AG04450 (cell line): ENCODE data around the gene ARMC5. TPM values are rescaled to one million over a fixed set of nuclear protein-coding genes. Genes with fewer than 3 reads are reported as not detected.

Experiments used
- CTCF ChIA-PET: fragments of 300-600, 350-600 bp; formaldehyde crosslinking; extraction: SDS; loops from one replicate; lab custom pipeline; 2022; ENCODE audit warnings: antibody characterized with exemption, inconsistent platforms; lab: Charles Lee
- POLR2A ChIA-PET: fragments of 350-600 bp; formaldehyde crosslinking; extraction: SDS; loops from one replicate; lab custom pipeline; 2021; ENCODE audit warnings: antibody characterized with exemption, inconsistent platforms; lab: Yijun Ruan, JAX
- DNase-seq: peaks from one replicate; pipeline ENCODE4 v3.0.0-alpha.2; 2011; ENCODE audit warnings: low read depth, low spot score
- H3K27ac ChIP-seq: one replicate; pipeline ENCODE4 v1.5.1; 2012; ENCODE audit warnings: low read depth, low read length, control low read depth
- H3K27me3 ChIP-seq: one replicate; pipeline ENCODE4 v1.6.0; 2012; ENCODE audit warnings: low read length; ENCODE audit not compliant: control insufficient read depth, insufficient read depth
- H3K4me3 ChIP-seq: 2 replicates; pipeline ENCODE4 v1.5.1; 2011; ENCODE audit warnings: mild to moderate bottlenecking, low read depth, low read length, control low read depth
- H3K9me3 ChIP-seq: 2 replicates; pipeline ENCODE4 v1.5.1; 2012; ENCODE audit warnings: low read length; ENCODE audit not compliant: control insufficient read depth, insufficient read depth
- polyA minus RNA-seq: library from RNA; depleted of rRNA, polyadenylated mRNA; stranded (reverse); fragments of >200 nt; gene quantifications from 2 replicates; pipeline ENCODE4 v1.2.3, GENCODE V29; 2011; rRNA and poly(A)+ RNA removed
- polyA plus RNA-seq: library from polyadenylated mRNA; depleted of rRNA; stranded (reverse); fragments of >200 nt; gene quantifications from 2 replicates; pipeline ENCODE4 v1.2.3, GENCODE V29; 2011; rRNA removed
- TF ChIP-seq, protein P1 (sequence below): IDR thresholded peaks from 2 replicates; pipeline ENCODE4 v1.5.1; 2011; ENCODE audit warnings: low read depth, low read length, control low read depth, inconsistent platforms

ARMC5 gene, protein sequence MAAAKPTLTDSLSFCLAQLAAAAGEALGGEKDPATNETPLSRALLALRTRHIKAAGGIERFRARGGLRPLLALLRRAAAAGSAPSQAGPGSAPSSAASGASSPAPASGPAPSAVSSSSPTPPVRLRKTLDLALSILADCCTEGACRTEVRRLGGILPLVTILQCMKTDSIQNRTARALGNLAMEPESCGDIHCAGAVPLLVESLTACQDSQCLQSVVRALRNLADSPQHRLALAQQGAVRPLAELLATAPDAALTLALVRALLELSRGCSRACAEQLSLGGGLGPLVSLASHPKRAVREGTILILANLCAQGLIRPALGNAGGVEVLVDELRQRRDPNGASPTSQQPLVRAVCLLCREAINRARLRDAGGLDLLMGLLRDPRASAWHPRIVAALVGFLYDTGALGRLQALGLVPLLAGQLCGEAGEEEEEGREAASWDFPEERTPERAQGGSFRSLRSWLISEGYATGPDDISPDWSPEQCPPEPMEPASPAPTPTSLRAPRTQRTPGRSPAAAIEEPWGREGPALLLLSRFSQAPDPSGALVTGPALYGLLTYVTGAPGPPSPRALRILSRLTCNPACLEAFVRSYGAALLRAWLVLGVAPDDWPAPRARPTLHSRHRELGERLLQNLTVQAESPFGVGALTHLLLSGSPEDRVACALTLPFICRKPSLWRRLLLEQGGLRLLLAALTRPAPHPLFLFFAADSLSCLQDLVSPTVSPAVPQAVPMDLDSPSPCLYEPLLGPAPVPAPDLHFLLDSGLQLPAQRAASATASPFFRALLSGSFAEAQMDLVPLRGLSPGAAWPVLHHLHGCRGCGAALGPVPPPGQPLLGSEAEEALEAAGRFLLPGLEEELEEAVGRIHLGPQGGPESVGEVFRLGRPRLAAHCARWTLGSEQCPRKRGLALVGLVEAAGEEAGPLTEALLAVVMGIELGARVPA
- polyA plus RNA-seq (2.9 and 4.2 TPM in 2 replicates), polyA minus RNA-seq (3.4 and 3.9 TPM in 2 replicates)

DNA sequence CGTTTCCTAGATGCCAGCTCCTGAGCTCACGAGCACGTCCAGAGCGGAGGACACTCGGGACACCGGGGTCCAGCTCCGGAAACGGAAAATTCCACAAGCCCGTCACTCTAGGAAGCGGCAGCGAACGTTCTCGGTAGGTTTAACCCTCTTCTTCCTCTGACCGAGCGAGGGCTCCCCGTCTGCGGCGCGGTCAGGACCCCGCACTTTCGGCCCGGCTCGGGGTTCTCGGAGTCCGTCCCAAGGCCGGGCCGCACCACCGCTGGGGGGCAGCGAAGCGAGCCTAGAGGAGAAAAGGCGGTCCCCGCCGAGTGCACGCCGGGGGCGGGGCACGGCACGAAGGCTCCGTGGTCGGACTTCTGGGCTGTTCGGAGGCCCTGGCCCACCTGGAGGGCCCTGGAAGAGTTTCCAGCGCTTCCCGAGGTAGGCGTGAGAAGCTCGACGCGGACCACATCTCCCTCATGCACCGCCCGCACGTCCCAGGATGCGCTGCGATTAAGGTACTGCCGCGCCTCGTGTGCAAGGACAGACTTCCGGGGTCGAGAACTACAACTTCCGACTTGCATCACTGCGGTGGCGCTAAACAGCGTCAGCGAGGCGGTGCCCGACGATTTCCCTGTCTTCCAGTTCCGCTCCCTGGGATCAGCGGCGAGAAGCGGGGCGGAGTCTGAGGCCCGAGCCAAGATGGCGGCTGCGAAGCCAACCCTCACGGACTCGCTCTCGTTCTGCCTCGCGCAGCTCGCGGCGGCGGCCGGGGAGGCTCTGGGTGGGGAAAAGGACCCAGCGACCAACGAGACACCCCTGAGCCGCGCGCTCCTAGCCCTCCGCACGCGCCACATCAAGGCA is at the start of gene ARMC5:
ARMC5 (plus strand) TSS at position 658 of the 843 bp plus-strand sequence; CDS start at position 682, 24 bp downstream.
- TF ChIP-seq, protein P1, sequence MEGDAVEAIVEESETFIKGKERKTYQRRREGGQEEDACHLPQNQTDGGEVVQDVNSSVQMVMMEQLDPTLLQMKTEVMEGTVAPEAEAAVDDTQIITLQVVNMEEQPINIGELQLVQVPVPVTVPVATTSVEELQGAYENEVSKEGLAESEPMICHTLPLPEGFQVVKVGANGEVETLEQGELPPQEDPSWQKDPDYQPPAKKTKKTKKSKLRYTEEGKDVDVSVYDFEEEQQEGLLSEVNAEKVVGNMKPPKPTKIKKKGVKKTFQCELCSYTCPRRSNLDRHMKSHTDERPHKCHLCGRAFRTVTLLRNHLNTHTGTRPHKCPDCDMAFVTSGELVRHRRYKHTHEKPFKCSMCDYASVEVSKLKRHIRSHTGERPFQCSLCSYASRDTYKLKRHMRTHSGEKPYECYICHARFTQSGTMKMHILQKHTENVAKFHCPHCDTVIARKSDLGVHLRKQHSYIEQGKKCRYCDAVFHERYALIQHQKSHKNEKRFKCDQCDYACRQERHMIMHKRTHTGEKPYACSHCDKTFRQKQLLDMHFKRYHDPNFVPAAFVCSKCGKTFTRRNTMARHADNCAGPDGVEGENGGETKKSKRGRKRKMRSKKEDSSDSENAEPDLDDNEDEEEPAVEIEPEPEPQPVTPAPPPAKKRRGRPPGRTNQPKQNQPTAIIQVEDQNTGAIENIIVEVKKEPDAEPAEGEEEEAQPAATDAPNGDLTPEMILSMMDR, result peak; percentile 68
- no peaks in the 10 kb centered on the region; the same call in 1 of the 2 replicates for H3K9me3 ChIP-seq
- ChIA-PET POLR2A (interaction anchor here (0.7 to 4.2 kb wide), 15 partner anchors 10 to 414 kb away, joined by 3 to 44 read pairs (median 5); partner anchors contain the start of genes FUS, KAT8, PYCARD and RUSF1), CTCF (interaction anchor here (0.6 to 4.9 kb wide), 10 partner anchors 11 to 410 kb away, joined by 3 to 49 read pairs (median 4); partner anchors contain the start of genes TGFB1I1 and ZNF843)
- H3K27me3 ChIP-seq, result no peaks in the 10 kb centered on the region
- H3K27ac ChIP-seq, result peak within 1 kb of the TSS; percentile 99
- DNase-seq, result peak; percentile 97
- H3K4me3 ChIP-seq, result peak within 1 kb of the TSS; percentile 87

DNA sequence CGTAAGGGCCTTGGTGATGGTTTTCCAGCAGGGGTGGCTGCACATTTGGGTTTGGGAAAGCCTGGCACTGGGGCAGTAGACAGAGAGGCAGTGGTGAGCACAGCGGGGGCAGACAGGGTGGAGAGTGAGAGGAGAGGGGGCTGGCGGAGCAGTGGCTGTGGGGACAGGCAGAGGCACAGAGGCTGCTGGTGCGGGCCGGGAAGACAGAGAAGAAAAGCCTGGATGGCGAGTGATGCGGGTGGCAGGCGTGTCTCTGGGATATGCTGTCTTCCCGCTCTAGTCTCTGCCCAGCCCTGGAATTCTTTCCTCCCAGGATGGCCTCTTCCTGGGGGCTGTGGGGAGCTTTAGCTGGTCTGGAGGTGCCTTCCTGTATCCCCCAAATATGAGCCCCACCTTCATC is 49.2 kb upstream of the ARMC5 start:
- Histone ChIP-seq H3K27me3 (peaks cover 2% of the 10 kb centered on the region), H3K4me3 (no peak overlapping the region), H3K27ac (no peak overlapping the region), H3K9me3 (no peaks in the 10 kb centered on the region)
- CTCF ChIA-PET, result no interaction called here
- POLR2A ChIA-PET, result no interaction called here
- no peak for DNase-seq
- TF ChIP-seq, protein P1, result no peak

DNA sequence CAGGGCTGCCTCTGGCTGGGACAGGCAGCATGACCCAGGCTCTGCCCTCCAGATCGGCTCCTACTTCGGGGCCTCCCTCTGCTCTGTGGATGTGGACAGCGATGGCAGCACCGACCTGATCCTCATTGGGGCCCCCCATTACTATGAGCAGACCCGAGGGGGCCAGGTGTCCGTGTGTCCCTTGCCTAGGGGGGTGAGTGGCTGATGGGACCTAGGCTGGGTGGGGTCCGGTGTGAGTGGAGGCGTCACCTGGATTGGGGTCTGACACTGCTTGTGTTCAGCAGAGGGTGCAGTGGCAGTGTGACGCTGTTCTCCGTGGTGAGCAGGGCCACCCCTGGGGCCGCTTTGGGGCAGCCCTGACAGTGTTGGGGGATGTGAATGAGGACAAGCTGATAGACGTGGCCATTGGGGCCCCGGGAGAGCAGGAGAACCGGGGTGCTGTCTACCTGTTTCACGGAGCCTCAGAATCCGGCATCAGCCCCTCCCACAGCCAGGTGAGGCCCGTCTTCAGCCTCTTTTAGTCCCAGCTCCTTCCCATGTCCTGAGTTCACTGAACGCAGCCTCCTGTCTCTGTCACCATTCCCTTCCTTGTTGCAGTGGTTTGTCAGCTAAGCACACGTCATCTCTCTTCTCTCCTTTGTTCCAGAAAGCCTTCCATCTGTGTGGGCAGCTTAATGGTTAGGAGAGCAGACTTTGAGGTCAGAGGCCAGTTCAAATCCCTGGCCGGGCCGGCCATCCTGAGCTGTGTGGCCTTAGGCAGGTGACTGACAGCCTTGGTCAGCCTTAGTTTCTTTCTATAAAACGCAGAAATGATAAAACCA is 48.1 kb upstream of the ARMC5 start:
- ChIA-PET CTCF (no interaction called here), POLR2A (no interaction called here)
- no peak overlapping the region for H3K27ac ChIP-seq
- no peaks in the 10 kb centered on the region for H3K9me3 ChIP-seq
- H3K27me3 ChIP-seq, result peaks cover 2% of the 10 kb centered on the region
- no peak for DNase-seq
- TF ChIP-seq, protein P1, result no peak
- no peak overlapping the region for H3K4me3 ChIP-seq

DNA sequence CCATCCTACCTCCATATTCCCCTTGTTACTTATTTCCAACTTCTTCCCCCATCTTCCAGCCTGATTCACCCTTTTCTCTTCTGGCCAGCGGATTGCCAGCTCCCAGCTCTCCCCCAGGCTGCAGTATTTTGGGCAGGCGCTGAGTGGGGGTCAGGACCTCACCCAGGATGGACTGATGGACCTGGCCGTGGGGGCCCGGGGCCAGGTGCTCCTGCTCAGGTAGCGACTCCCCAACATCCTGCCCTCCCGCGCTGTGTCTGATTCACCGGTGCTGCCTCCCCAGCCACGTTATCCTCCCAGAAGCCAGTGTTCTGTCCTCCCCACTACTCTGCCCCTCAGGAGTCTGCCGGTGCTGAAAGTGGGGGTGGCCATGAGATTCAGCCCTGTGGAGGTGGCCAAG is 46.6 kb upstream of the ARMC5 start:
- TF ChIP-seq, protein P1, result no peak
- CTCF ChIA-PET, result no interaction called here
- POLR2A ChIA-PET, result no interaction called here
- Histone ChIP-seq H3K27me3 (peaks cover 2% of the 10 kb centered on the region), H3K4me3 (no peak overlapping the region), H3K27ac (no peak overlapping the region), H3K9me3 (no peaks in the 10 kb centered on the region)
- no peak for DNase-seq
